Measurements from ENCODE around the gene CARD11.

GRCh38 chr7:2924866-2925840, 118.5 kb downstream of the CARD11 start:
- TF ChIP-seq POLR2AphosphoS5 (IDR thresholded peaks at IDR 0.05) (no peak), CTCF (IDR thresholded peaks at IDR 0.05) (no peak), POLR2A (IDR thresholded peaks at IDR 0.05) (no peak)
